GM18951 (cell line): ENCODE results near the gene RELL2.

Experiments
- POLR2A ChIP-seq: IDR thresholded peaks from 4 replicates; pipeline ENCODE4 v1.6.1; 2011; ENCODE audit warnings: mild to moderate bottlenecking; ENCODE audit not compliant: insufficient read length, insufficient read depth; ENCODE audit errors: extremely low read depth
- in situ Hi-C: fragments of 300-500 bp; cut with MboI; formaldehyde crosslinking; loops from one replicate; pipeline ENCODE4 v1.12.0; 2022; ENCODE audit warnings: low sequenced_read_pairs, mixed read lengths, inconsistent platforms; ENCODE audit not compliant: unreplicated experiment

The RELL2 gene

DNA sequence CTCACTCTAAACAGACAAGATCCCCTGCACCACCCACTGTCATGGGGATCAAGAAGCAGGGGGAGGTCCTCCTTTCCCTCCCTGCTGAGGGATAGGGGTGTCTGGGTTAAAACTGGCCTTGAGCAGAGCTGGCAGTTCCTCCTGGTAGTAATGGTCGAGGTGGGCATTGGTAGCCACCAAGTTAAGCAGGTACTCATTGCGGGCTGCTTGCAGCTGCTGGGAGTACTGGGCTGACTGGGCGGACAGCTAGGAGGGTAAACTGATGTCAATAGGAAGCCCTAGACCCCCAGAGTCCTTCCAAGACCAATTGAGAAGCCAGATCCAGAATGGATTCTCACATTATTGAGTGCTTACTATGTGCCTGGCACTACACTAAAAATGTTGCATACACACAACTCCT is 11.1 kb downstream of the RELL2 start:
- in situ Hi-C loops = no loop called here
- TF ChIP-seq POLR2A = no peak

DNA sequence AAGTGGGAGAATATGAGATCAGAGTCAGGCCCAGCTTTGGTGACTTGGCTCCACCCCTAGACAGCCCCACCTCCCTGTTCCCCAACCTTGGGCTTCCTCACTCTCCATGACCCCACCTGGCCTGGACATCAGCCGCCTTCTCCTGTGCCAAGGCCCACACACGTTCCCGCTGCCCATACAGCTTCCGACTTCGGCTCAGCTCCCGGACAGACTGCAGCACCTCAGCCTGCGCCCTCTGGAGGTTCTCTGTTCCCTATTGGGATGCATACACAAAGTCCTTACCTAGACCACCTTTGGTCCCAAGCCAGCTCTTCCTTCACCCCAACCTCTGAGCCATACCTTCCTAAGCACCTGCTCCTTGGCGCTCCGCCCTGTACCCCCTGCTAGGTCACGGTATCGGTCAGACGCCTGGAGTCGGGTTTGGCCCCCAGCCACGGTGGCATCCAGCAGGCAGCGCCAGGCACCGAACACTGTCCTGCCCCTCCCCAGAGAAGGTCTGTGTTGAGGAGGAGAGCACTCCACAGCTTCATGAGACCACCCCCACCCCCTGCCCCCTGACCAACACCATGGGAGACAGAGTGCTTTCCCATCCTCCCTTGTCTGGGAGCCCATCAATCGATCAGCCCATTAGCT is 12.4 kb downstream of the RELL2 start:
- in situ Hi-C loops = no loop called here
- TF ChIP-seq POLR2A = no peak

DNA sequence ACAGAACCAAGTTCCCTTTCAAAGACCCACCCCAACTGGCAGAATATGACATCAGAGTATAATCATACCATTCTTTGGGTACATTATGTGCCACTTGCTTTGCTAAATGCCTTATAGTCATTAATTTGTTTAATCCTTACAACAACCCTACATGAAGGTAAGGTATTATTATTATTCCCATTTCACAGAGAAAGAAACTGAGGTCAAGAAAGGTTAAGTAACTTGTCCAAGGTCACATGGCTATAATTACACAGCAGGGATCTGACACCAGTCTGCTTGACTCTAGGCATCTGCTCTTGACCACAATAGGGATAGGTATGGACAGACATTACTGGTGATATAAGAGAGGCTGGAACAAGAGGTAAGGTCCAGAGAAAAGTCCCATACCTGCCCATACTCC is 13.2 kb downstream of the RELL2 start:
- no peak for TF ChIP-seq POLR2A
- in situ Hi-C loops = no loop called here

DNA sequence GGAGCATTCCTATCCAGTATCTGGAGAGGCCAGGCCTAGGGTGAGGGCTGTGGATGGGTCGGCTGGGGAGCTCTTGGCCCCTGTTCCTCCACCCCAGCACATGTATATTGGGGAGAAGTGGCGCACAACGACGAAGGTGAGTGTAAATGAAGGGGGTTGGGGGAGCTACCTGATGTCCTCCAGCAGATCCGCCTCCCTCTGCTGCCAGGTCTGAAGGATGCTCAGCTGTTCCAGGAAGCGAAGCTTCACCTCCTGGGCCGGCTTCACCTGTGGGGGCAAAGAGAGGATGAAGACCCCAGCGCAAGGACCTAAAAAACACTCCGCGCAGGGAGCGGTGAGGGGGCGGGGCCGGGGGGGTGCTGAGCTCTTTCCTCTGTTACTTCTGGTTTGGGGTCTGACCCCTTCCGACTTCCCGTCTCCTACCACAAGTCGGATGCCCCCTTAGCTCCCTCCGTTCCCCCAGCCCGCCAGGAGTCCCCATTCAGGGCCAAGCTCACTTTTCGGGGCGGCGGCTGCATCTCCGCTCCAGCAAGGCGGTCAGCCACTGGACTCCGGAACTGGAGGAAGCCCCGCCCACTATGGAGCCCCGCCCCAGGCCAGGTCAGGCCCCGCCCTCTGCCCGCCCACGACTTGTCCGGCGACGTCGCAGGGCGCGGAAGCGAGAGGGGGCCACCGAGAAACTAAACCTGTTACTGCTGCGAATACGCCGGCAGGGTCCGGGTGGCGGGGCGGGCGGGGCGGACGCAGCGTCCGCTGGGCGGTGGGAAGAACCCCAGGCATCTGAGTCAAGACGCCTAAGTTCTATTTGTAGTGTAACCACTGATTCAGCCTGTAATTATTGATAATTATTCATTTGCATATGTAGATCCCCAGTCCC is 14.3 kb downstream of the RELL2 start, which contains the start of gene FCHSD1:
Gene FCHSD1 (minus strand): TSS at position 568 of the 877 bp plus-strand sequence. CDS start 50 bp downstream, at position 518.
- peak; percentile 65 for TF ChIP-seq POLR2A
- in situ Hi-C loops = no loop called here

DNA sequence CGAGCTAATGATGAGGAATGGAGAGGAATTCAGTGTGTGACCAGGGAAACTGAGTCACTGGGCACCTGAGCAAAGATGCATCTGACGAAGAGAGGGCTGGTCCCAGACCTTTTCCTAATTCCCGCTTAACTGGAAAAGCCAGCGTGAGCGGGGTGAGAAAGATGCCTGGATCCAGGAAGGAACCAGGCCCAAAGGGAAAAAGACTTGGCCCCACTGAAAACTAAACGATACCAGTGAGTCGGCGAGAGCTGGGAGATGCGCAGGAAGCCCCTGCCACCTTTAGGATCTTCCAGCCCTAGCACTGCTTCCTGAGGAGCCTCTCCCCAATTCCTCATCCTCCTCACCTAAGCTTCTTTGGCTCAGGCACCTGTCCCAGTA is 14.9 kb downstream of the RELL2 start:
- no peak for TF ChIP-seq POLR2A
- in situ Hi-C loops = no loop called here

DNA sequence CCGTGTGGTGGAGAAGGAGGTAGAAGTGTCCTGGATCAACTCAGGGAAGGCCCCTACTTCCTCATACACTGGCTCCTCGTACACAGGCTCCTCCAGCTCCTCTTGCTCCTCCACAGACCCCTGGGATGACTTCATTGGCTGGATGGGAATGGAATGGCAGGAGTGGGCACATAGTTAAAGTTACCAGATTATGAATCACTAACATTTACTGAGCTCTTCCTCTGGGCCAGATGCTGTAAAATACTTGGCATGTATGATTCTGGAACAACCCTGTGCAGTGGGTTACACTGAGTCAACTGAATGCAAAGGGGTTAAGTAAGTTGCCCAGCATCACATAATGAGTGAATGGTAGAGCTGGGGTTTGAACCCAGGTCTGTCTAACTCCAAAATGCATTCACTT is 17.5 kb downstream of the RELL2 start:
- in situ Hi-C loops = no loop called here
- no peak for TF ChIP-seq POLR2A

DNA sequence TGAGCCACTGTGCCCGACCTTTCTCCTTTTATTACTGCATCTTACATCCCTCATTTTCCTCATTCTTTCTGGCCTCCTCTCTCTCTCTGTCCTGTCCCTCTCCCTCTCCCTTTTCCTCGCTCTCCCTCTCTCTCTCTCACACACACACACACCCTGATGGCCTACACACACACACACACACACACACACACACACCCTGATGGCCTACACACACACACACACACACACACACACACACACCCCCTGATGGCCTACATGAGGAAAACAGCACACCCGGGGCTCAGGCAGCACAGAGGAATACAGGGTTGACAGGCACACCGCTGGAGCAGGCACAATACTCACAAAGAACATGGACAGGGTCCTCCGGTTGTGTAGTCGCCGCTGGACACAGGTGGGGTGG is 18.2 kb downstream of the RELL2 start:
- TF ChIP-seq POLR2A = no peak
- in situ Hi-C loops = no loop called here

DNA sequence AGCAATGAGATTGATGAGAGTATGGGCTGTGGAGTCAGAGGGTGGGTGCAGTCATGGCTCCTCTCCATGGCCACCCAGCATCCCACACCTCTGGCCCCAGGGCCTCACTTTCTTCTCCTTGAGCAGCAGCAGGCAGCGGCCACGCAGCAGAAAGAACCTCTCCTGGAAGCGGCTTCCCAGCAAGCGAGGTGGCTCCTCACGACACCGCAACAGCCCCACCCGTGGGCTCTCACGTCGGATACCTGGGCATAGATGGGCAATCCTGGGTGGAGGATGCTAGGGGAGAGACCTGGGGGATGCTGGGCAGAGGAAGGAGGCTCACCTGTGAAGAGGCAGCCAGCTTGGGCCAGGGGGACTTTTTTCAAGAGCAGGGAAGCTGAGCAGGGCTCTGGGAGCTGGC is 19.6 kb downstream of the RELL2 start:
- in situ Hi-C loops = no loop called here
- no peak for TF ChIP-seq POLR2A

DNA sequence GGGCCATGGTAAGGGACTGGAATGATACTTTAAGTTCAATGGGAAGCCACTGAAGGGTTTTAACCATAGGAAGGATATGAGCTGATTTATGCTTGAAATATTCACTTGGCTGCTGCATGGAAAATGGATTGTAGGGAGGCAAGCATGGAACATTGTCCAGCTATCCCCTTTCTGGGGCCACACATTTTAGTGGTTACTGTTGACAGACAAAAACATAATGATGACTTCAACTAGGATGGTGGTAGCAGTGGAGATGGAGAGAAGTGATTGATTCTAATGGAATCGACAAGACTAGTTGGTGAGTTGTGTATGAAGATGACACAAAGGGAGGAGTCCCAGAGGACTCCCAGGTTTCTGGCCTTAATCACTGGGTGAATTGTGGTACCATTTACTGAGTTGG is 20.6 kb downstream of the RELL2 start:
- TF ChIP-seq POLR2A = no peak
- in situ Hi-C loops = no loop called here

DNA sequence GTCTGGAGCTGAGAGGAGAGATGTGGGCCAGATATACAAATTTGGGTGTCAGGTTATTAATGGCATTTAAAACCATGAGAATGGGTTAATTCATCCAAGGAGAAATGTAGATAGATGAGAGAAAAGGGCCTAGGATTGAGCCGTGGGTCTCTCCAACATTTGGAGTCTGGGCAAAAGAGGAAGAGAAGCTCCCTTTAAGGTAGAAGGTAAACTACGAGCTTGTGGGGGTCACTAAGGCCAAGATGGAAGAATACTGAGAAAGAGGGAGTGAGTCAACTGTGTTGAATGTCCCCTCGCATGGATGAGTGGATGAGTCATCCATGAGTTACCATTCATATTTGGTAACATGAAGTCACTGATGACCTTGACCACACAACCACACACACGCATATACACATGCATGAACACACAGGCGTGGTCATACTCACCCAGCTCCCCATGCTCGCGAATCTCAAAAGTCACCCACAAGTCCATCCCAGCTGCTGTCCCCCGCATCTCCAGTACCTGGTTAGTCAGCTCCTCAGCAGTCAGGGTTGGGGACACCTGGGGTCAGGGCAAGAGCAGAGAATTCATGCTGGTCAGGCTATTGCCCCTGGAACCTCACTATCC is 21.2 kb downstream of the RELL2 start:
- no peak for TF ChIP-seq POLR2A
- in situ Hi-C loops = no loop called here

DNA sequence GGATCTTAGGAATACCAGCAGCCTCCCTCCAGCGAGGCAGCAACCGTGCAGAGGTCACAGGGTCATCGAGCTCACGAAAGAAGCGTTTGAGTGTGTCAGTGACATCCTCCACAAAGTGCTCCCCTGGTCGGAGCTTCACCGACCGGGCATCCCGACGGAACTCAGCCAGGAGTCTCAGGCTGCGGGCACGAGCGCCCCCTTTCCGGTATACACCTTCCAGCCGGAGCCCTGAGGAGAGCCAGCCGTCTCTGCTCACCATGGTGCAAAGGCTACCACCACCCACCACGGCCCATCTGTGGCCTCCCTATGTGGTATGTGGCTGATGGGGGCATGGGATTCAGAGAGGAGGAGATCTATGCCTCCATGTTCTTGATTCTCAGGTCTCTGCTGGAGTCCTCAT is 25.2 kb downstream of the RELL2 start:
- in situ Hi-C loops = no loop called here
- no peak for TF ChIP-seq POLR2A

DNA sequence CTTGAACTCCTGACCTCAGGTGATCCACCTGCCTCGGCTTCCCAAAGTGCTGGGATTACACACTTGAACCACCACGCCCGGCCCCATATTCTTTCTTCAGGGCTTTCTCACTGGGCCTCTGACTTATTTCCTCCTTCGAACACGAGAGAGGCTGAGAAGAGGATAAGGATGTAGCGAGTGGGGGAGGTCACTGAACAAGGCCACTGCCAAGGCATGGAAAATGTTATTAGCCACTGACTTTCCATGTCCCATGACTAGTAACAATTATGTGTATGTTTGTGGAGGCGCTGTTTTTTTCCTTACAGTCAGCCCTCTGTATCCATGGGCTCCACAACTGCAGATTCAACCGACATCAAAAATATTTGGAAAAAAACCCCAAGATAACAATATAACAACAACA is 26.7 kb downstream of the RELL2 start:
- in situ Hi-C loops = no loop called here
- TF ChIP-seq POLR2A = no peak

DNA sequence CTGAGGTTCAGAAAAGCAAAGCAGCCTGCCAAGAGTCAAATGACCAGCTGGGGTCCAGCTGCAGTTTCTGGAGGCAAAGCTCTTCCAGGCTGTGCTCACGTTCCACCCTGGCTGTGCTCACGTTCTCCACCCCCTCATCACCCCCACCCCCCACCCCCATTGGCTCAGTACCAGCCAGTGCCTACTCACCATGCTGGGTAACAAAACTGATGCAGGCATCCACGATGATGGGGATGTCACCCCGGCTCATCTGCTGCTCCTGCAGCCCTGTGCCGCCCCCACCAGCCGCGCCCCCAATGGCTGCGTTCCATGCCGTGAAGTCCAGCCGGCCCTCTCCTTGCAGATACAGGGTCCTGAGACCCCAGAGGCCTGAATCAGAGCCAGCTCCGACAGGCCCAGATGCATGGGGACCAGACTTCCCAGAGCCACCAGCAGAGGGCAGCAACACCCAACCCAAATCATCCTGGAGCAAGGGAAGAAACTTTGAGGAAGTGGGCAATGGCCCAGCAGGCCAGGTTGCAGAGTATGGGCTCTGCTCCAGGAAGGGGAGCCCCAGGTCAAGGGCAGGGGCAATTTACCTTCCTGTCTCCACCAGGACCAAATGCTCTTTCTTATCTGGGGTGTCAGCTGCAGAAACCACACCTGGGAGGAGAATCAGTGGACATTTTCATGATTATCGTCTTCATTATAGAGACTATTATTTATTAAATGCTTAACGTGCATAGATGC is 28.1 kb downstream of the RELL2 start:
- in situ Hi-C loops = no loop called here
- TF ChIP-seq POLR2A = no peak
